Stimulated activated CD4-positive, alpha-beta T cell treated with anti-CD3 and anti-CD28 coated beads, Interleukin-4, amount 100 ng/mL, for 48 hours (primary cell): ENCODE measurements around the gene KLHL8.

ENCODE experiments used
- DNase-seq, 2 donors: peaks; one replicate each; pipeline ENCODE4 v3.0.0-alpha.2; 2020; ENCODE audit warnings: low read depth in 2 of 2

The KLHL8 gene

DNA sequence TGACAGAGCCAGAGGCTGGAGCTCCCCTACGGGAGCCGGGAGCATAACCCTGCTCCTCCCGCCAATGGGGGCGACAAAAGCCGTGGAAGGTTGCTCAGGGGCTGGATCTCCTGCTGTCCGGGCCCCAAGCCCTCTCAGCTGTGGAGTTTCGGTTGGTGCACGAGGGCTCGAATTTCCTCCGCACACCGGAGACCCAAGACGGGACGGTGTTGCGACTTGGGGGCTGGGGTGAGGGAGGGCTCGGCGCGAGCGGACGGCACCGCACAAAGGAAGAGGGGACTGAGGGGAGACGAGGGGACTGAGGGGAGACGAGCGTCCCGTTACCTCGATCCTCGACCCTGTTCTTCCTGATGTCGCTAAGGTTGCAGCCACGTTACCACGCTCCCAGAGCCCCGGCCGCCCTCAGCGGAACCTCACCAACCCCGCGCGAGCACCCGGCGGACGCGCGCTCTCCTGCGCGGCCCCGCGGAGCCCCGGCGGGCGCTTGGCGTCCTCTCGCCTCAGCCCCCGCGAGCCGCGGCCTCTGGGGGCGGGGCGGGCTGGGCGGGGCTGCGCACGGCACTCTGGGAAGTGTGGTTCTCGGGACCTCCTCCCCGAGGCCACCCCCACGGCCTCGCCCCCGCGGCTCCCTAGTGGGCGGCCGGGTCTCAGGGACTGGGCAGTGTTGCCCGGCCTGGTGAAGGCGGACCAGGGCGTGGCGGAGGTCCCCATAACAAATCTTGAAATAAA lies at the start of gene KLHL8:
Gene KLHL8 (minus strand): TSS at position 525 of the 729 bp plus-strand sequence. CDS start 25,079 bp downstream, outside the sequence.
- peak; percentile 79 to 80 for DNase-seq

- no peak for DNase-seq
These were observed 49.7 kb upstream of the KLHL8 start for GRCh38 chr4:87270144-87270543.

GRCh38 chr4:87268411-87268810 lies 48.0 kb upstream of the KLHL8 start:
- no peak for DNase-seq

DNA sequence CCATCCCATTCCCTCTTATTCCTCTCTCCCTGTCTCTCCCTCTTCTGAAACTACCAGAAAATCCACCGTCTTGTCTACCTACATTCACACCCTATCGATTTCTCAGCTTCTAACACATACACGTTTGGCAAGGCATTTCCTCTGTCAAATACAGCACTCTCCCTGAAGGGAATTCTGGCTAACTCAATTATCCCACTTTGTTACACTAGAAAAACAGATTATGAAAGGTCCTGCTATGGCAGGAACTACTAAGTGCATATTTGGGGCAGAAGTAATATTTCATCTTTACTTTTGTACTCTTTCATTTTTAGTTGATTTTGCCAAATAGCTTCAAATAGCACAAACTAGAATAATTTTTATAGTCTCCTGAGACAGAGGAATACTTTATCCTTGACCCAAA lies 46.6 kb upstream of the KLHL8 start:
- DNase-seq = no peak

- DNase-seq = no peak
These were observed 42.5 kb upstream of the KLHL8 start for GRCh38 chr4:87262886-87263285.

GRCh38 chr4:87260477-87260876 lies 40.1 kb upstream of the KLHL8 start:
- no peak for DNase-seq

- no peak for DNase-seq
These were observed 38.3 kb upstream of the KLHL8 start for GRCh38 chr4:87258677-87259076.

GRCh38 chr4:87257523-87257922 lies 37.1 kb upstream of the KLHL8 start:
- no peak for DNase-seq

DNA sequence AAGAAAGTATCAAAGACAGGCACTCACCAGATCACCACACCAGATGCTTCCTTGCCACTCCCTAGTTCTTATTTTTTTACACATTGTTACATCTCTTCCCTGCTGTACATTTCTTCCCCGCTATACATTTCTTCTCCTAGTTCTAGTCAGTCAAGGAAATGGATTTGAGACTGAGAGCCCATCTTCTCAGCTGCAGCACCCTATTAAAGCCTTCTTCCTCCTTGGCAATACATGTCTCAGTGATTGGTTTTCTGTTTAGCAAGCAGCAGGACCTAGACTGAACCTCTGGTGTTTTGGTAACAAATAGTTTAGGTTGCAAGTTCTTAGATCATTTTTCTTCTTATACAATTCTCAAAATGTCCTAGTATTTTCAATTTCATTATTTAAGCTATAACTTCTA lies 35.3 kb upstream of the KLHL8 start:
- DNase-seq = no peak

DNA sequence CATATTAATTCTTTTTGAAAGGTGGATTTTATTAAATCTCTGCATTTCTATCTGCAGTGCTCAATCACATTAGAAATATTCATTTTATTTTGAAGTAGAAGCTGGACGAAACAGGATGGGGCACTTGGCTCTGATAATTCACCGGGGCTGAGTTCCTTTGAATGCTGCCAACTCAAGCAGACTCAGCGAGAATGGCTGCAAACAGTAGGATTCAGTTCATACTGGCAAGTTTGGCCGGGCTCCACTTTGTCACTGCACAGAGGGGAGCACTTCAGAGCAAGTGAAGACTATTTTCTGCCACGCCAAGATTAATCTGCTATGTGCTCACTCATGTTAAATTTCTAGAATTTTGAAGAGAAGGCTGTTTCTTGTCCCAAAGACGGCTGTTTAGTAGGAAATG lies 30.7 kb upstream of the KLHL8 start:
- DNase-seq = no peak

DNA sequence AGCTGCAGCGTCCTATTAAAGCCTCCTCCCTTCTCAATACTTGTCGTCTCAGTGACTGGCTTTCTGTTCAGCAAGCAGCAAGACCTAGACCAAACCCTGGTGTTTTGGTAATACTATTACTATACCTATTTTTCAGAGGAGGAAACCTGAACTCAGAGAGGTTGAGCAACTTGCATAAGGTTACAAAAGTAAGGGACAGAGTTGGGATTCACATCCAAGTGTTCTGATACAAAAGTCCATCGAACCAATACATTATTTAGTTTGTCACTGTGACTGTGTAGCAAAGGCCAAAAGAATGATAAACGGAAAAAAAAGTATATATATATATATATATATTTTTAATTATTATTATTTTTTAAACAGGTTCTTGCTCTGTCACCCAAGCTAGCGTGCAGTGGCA lies 29.9 kb upstream of the KLHL8 start:
- no peak for DNase-seq

- no peak for DNase-seq
These were observed 29.1 kb upstream of the KLHL8 start for GRCh38 chr4:87249332-87250019.

DNA sequence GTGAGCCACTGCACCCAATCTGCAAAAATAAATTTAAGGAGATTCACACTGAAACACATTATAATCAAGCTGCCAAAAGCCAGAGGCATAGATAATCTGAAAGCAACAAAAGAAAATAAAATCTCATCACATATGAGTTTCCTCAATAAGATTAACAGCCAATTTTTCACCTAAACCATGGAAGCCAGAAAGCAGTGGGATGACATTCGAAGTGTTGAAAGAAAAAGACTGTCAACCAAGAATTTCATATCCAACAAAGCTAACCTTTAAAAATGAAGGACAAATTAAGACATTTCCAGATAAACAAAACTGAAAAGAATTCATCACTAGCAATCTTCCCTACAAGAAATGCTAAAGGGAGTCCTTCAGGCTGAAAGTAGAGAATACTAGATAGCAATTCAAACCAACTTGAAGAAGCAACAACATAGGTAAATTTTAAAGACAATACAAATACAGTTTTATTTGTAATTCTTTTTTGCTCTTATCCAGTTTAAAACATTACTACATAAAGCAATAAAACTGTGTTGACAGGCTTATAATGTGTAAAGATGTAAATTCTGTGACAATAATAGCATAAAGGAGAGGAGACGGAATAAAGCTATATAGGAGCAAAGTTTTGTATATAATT lies 23.1 kb upstream of the KLHL8 start:
- DNase-seq = no peak

- no peak for DNase-seq
These were observed 20.9 kb upstream of the KLHL8 start for GRCh38 chr4:87241336-87241735.

DNA sequence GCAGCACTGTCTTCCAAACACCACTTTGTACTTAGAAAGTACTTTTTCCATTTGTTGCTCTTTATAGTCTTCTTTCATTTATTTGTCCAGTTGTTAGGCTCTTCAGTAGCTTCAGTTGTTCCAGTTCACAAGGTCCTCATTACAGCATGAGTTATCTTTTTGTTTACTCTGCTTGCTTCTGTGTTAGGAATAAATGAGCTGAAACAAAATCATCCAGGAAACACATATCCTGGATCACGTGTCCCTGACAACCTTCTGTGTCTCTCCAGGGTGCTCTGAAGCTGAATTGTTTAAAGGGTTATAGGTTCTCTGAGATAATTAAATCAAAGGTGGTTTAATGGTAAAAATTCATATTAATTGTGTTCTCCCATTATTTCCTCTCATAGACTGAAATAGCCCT lies 19.9 kb upstream of the KLHL8 start:
- no peak for DNase-seq

DNA sequence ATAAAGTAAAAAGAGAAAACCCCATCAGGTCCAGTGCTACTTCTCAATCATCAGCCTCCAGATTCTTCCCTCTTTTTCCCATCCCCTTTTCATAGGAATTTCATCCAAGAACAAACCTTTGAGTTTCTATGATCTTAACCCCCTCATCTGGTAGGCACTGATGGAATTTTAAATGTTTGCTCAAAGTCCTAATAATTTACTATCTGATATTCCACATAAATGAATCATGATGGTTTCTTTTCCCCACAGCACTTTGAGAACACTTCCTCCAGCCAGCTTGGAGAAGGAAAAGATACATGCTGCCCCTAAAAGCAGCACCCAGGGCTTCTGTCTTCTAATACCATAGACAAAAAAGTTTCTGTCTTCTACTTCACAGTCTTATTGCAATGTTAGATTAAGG lies 19.4 kb upstream of the KLHL8 start:
- DNase-seq = no peak

GRCh38 chr4:87239194-87239593 lies 18.8 kb upstream of the KLHL8 start:
- no peak for DNase-seq

- DNase-seq = no peak
These were observed 16.4 kb upstream of the KLHL8 start for GRCh38 chr4:87236861-87237260.

GRCh38 chr4:87235020-87235671 lies 14.7 kb upstream of the KLHL8 start:
- DNase-seq = no peak

- no peak for DNase-seq
These were observed 11.8 kb upstream of the KLHL8 start for GRCh38 chr4:87232216-87232615.

- DNase-seq = no peak
These were observed 10.4 kb upstream of the KLHL8 start for GRCh38 chr4:87230806-87231205.

DNA sequence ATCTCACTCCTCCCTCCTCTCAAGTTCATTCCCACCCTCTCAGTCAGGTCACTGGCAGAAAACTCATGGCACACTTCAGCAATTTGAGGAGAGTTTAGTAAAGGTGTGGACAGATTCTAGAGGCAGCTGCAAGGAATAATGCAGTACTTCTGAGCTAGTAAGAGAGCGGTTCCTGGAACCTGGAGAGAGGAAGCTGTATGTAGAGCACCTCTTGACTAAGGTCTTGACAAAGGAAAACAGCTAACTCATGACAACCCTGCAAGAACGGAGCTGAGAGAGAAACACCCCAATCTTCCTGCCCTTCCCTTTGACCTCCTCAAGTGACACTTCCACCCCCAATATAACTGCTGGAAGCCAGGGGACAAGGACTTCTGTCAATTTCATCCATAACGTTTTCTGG lies 9.6 kb upstream of the KLHL8 start:
- no peak for DNase-seq
